Islet precursor cell (in vitro differentiated cells): ENCODE data around the gene TXNL1.

Source experiments
- DNase-seq: peaks from one replicate; pipeline ENCODE4 v3.0.0-alpha.2; 2018

TXNL1 gene

DNA sequence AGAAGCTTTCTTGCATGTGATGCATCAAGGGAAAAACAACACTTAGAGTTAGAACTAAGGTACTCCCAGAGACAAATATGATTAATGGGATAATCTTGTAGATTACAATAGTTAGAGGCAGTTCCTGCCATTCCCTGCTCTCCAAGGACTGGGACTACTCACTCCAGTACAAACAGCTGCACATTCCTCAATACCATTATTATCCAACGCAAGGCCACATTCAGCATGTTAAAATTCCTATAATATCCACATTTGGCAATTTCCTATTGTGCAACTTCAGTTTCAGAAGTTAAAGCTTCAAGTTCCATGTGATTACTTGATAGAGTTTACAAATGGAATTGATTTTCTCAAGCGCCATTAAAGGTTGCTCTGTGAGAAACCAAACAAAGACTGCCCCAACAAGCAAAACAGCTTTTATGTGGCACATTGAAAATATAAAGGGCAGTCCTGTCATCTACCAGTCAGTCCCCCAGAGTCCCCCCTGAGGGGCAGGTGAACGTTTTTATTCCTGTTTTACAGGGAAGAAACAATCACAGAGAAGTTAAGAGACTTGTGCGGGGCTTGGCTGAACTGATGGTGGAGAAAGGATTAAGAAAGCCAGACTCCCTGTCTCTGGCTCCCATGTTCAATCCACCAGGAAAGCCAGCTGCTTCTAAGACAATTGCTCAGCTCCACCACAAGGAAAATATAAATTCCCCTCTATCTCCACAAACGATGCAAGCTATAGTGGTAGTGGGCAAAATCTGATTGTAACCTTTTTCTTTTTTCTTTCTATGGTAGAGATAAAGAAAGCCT, 72.6 kb downstream of the TXNL1 start:
- DNase-seq = no peak

DNA sequence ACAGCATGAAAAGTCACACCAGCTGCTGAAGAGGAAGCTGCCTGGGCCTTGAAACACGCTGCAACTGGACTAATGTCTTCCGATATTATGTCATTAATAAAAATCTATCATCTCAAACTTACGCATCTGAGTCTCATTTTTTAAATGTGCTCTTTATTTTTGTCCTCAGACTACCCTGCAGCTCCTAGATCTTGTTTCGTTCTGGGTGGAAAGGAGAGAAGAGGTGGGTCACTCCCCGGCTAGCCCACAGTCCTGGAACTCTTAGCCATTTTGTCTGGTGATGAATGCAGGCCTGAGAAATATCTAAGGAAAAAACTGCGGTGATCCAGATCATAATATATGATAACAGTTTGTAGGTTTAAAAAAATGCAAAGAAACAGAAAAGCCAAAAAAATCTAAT, 73.3 kb downstream of the TXNL1 start:
- DNase-seq = no peak

DNA sequence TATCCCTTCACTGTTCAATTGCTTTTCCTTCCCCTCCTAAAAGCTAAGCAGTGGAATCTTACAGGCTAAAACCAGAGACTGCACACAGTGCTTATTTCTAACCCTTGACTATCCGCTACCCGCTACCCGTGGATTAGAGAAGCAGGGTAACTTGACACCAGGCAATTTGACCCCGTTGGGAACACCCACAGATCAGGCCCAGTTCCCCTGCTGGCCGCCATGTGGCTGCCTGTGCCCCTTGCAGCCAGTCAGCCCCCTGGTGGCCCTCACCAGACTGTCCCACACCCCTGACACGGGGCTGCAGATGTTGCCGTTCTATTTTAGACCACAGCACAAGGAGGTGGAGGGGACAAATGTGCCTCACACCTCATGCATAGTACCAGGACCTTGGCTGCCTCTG, 74.8 kb downstream of the TXNL1 start:
- DNase-seq = peak; percentile 68

DNA sequence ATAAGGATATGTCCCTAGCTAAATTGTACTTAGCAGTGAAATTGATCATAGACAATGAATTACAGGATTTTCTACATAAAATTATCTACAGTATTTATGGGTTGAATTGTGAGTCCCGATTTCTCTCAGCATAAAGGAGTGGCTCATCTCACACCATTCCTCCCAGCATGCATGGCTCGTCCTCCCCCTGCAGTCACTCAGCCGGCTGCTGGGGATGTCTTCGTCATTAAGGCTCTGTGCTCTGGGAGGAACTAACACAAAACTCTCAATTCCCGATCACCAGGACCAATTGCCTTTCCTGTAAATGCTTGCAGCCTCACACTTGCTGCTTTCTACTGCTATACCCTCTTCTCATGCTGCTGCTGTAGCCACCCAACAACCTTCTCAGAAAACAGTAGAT, 75.9 kb downstream of the TXNL1 start:
- no peak for DNase-seq

DNA sequence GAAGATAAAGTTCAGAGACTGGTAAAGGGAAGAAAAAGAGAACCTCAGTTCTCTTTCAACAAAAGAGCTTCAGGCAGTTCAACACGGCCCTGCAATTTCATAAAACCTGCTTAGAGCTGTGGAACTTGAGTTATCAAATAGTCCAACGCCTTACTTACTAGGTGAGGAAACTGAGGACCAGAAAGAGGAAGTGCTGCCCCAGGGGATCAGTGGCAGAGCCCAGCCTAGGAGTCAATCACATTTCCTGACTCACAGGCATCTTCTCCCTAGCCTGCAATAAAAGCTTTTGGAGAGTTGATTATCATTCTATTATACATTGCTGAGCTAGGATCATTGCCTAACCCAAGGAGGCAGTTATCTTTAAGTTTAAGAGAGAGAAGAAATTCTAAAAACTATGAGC, 77.4 kb downstream of the TXNL1 start:
- no peak for DNase-seq

DNA sequence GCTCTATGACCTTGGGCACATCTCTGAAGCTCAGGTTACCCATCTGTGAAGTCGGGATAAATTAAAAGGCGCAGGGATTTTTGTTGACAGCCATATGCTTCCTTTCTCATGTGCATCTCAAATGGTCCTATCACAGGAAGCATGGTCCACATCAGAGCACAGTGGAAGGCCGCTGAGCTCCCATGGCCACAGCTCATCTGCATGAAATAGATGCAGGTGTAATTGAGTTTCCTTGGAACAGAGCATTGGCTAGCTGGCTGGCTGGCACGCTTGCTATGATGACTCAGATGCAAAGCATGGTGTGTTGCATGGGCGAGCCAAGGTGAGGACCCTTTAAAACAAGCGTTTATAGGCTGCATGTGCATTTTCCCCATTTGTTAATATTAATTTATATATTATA, 79.3 kb downstream of the TXNL1 start:
- DNase-seq = no peak

DNA sequence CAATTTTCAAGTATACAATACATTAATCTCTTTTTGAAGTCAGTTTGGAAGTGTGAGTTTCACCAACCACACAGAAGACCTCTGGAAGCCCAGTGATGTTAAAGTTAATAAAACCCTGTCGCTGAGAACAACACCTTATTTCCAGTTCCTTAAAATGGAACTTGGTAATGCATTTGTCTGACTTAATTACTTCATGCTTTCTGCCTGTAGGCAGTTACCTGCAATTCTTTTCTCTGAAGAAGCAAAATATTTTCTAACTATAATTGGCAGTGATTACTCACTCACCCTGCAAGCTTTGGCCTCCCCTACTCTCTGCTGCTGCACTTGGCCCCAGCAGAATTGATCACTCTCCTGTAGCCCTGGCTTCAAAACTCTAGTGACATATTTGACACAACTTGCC, 81.5 kb downstream of the TXNL1 start:
- DNase-seq = no peak

DNA sequence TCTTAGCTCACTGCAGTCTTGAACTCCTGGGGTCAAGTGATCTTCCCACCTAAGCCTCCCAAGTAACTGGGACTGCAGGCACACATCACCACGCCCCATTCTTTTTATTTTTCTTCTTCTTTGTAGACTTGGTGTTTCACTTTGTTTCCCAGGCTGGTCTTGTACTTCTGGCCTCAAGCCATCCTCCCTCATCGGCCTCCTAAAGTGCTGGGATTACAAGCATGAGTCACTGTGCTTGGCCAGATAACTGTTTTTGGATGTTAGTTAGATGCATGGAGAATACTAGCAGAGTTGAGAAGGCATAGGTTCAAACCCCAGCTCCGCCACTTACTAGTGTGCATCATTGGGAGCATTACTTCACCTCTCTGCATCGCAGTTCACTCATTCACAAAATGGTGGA, 88.3 kb downstream of the TXNL1 start:
- DNase-seq = no peak
